ENCODE data around the gene LGALS14.
"Not testable (repeated sequence)": the region's sequence is repeated elsewhere in the genome, so short reads cannot be mapped to it uniquely, and the experiment has no call there.

LGALS14 gene

GRCh38 chr19:39704181-39705044 lies at the start of gene LGALS14:
Gene LGALS14 (plus strand): TSS chr19:39704481. CDS start chr19:39704529, 48 bp downstream.
- Histone ChIP-seq H3K36me3 (ENCODE audit: control insufficient read depth, low read depth, low read length) (no peaks in the 10 kb centered on the region), H3K4me1 (ENCODE audit: control insufficient read depth, low read depth, low read length) (no peaks in the 10 kb centered on the region), H3K9me3 (ENCODE audit: control insufficient read depth, low read depth, low read length) (no peaks in the 10 kb centered on the region), H3K27me3 (ENCODE audit: control insufficient read depth, insufficient read depth, low read length) (no peaks in the 10 kb centered on the region), H3K9ac (ENCODE audit: low read length) (no peak within 1 kb of the TSS), H3K4me3 (ENCODE audit: low read length) (no peak within 1 kb of the TSS), H3K27ac (ENCODE audit: low read length) (no peak within 1 kb of the TSS)

GRCh38 chr19:39655613-39656012 lies 48.7 kb upstream of the LGALS14 start, which contains the start of gene LGALS16:
Gene LGALS16 (plus strand): TSS chr19:39655913. CDS start chr19:39655962, 49 bp downstream.
- Histone ChIP-seq H3K9me3 (ENCODE audit: control insufficient read depth, low read depth, low read length) (no peaks in the 10 kb centered on the region), H3K27ac (ENCODE audit: low read length) (no peak within 1 kb of the TSS), H3K4me3 (ENCODE audit: low read length) (no peak within 1 kb of the TSS), H3K4me1 (ENCODE audit: control insufficient read depth, low read depth, low read length) (no peaks in the 10 kb centered on the region), H3K9ac (ENCODE audit: low read length) (no peak within 1 kb of the TSS), H3K36me3 (ENCODE audit: control insufficient read depth, low read depth, low read length) (no peaks in the 10 kb centered on the region), H3K27me3 (ENCODE audit: control insufficient read depth, insufficient read depth, low read length) (no peaks in the 10 kb centered on the region)

- Histone ChIP-seq H3K9ac (ENCODE audit: low read length) (no peak overlapping the region), H3K4me1 (ENCODE audit: control insufficient read depth, low read depth, low read length) (no peaks in the 10 kb centered on the region), H3K27me3 (ENCODE audit: control insufficient read depth, insufficient read depth, low read length) (no peaks in the 10 kb centered on the region), H3K9me3 (ENCODE audit: control insufficient read depth, low read depth, low read length) (no peaks in the 10 kb centered on the region), H3K27ac (ENCODE audit: low read length) (no peak overlapping the region), H3K4me3 (ENCODE audit: low read length) (no peak overlapping the region), H3K36me3 (ENCODE audit: control insufficient read depth, low read depth, low read length) (no peaks in the 10 kb centered on the region)
Measured at GRCh38 chr19:39659791-39660190, 44.5 kb upstream of the LGALS14 start.

- no peak overlapping the region for H3K27ac ChIP-seq (ENCODE audit: low read length)
- H3K36me3 ChIP-seq (ENCODE audit: control insufficient read depth, low read depth, low read length): no peaks in the 10 kb centered on the region
- no peaks in the 10 kb centered on the region for H3K27me3 ChIP-seq (ENCODE audit: control insufficient read depth, insufficient read depth, low read length)
- no peaks in the 10 kb centered on the region for H3K9me3 ChIP-seq (ENCODE audit: control insufficient read depth, low read depth, low read length)
- no peak overlapping the region for H3K4me3 ChIP-seq (ENCODE audit: low read length)
- no peaks in the 10 kb centered on the region for H3K4me1 ChIP-seq (ENCODE audit: control insufficient read depth, low read depth, low read length)
- no peak overlapping the region for H3K9ac ChIP-seq (ENCODE audit: low read length)
Measured at GRCh38 chr19:39660661-39661060, 43.6 kb upstream of the LGALS14 start.

GRCh38 chr19:39661565-39661964 lies 42.7 kb upstream of the LGALS14 start:
- no peaks in the 10 kb centered on the region for H3K27me3 ChIP-seq (ENCODE audit: control insufficient read depth, insufficient read depth, low read length)
- no peaks in the 10 kb centered on the region for H3K9me3 ChIP-seq (ENCODE audit: control insufficient read depth, low read depth, low read length)
- no peaks in the 10 kb centered on the region for H3K4me1 ChIP-seq (ENCODE audit: control insufficient read depth, low read depth, low read length)
- H3K4me3 ChIP-seq (ENCODE audit: low read length): no peak overlapping the region
- no peak overlapping the region for H3K9ac ChIP-seq (ENCODE audit: low read length)
- H3K36me3 ChIP-seq (ENCODE audit: control insufficient read depth, low read depth, low read length): no peaks in the 10 kb centered on the region
- H3K27ac ChIP-seq (ENCODE audit: low read length): no peak overlapping the region

- H3K27ac ChIP-seq (ENCODE audit: low read length); H3K27me3 ChIP-seq (ENCODE audit: control insufficient read depth, insufficient read depth, low read length); H3K9ac ChIP-seq (ENCODE audit: low read length); H3K4me3 ChIP-seq (ENCODE audit: low read length); H3K9me3 ChIP-seq (ENCODE audit: control insufficient read depth, low read depth, low read length); H3K36me3 ChIP-seq (ENCODE audit: control insufficient read depth, low read depth, low read length); H3K4me1 ChIP-seq (ENCODE audit: control insufficient read depth, low read depth, low read length): not testable (repeated sequence)
Measured at GRCh38 chr19:39669860-39670259, 34.4 kb upstream of the LGALS14 start.

GRCh38 chr19:39670998-39671397 lies 33.3 kb upstream of the LGALS14 start:
- H3K36me3 ChIP-seq (ENCODE audit: control insufficient read depth, low read depth, low read length): no peaks in the 10 kb centered on the region
- H3K27me3 ChIP-seq (ENCODE audit: control insufficient read depth, insufficient read depth, low read length): no peaks in the 10 kb centered on the region
- no peak overlapping the region for H3K9ac ChIP-seq (ENCODE audit: low read length)
- peaks cover 7% of the 10 kb centered on the region for H3K4me1 ChIP-seq (ENCODE audit: control insufficient read depth, low read depth, low read length)
- H3K4me3 ChIP-seq (ENCODE audit: low read length): no peak overlapping the region
- no peaks in the 10 kb centered on the region for H3K9me3 ChIP-seq (ENCODE audit: control insufficient read depth, low read depth, low read length)
- no peak overlapping the region for H3K27ac ChIP-seq (ENCODE audit: low read length)

- Histone ChIP-seq H3K27me3 (ENCODE audit: control insufficient read depth, insufficient read depth, low read length) (no peaks in the 10 kb centered on the region), H3K9me3 (ENCODE audit: control insufficient read depth, low read depth, low read length) (no peaks in the 10 kb centered on the region), H3K4me1 (ENCODE audit: control insufficient read depth, low read depth, low read length) (peaks cover 7% of the 10 kb centered on the region), H3K9ac (ENCODE audit: low read length) (no peak overlapping the region), H3K4me3 (ENCODE audit: low read length) (no peak overlapping the region), H3K36me3 (ENCODE audit: control insufficient read depth, low read depth, low read length) (no peaks in the 10 kb centered on the region), H3K27ac (ENCODE audit: low read length) (no peak overlapping the region)
Measured at GRCh38 chr19:39671739-39672363, 32.4 kb upstream of the LGALS14 start.

GRCh38 chr19:39672473-39672872 lies 31.8 kb upstream of the LGALS14 start:
- no peak overlapping the region for H3K4me3 ChIP-seq (ENCODE audit: low read length)
- peaks cover 7% of the 10 kb centered on the region for H3K4me1 ChIP-seq (ENCODE audit: control insufficient read depth, low read depth, low read length)
- no peaks in the 10 kb centered on the region for H3K36me3 ChIP-seq (ENCODE audit: control insufficient read depth, low read depth, low read length)
- H3K9me3 ChIP-seq (ENCODE audit: control insufficient read depth, low read depth, low read length): no peaks in the 10 kb centered on the region
- no peak overlapping the region for H3K9ac ChIP-seq (ENCODE audit: low read length)
- no peaks in the 10 kb centered on the region for H3K27me3 ChIP-seq (ENCODE audit: control insufficient read depth, insufficient read depth, low read length)
- H3K27ac ChIP-seq (ENCODE audit: low read length): no peak overlapping the region

- H3K4me1 ChIP-seq (ENCODE audit: control insufficient read depth, low read depth, low read length); H3K27me3 ChIP-seq (ENCODE audit: control insufficient read depth, insufficient read depth, low read length); H3K4me3 ChIP-seq (ENCODE audit: low read length); H3K9me3 ChIP-seq (ENCODE audit: control insufficient read depth, low read depth, low read length); H3K27ac ChIP-seq (ENCODE audit: low read length); H3K36me3 ChIP-seq (ENCODE audit: control insufficient read depth, low read depth, low read length); H3K9ac ChIP-seq (ENCODE audit: low read length): not testable (repeated sequence)
Measured at GRCh38 chr19:39673862-39674261, 30.4 kb upstream of the LGALS14 start.

- Histone ChIP-seq H3K4me1 (ENCODE audit: control insufficient read depth, low read depth, low read length) (peaks cover 4% of the 10 kb centered on the region), H3K27me3 (ENCODE audit: control insufficient read depth, insufficient read depth, low read length) (no peaks in the 10 kb centered on the region), H3K36me3 (ENCODE audit: control insufficient read depth, low read depth, low read length) (no peaks in the 10 kb centered on the region), H3K9ac (ENCODE audit: low read length) (no peak overlapping the region), H3K27ac (ENCODE audit: low read length) (no peak overlapping the region), H3K4me3 (ENCODE audit: low read length) (no peak overlapping the region), H3K9me3 (ENCODE audit: control insufficient read depth, low read depth, low read length) (no peaks in the 10 kb centered on the region)
Measured at GRCh38 chr19:39676004-39676403, 28.3 kb upstream of the LGALS14 start.

Data from iPS-18a (cell line).